ENCODE data around the gene ADAMTS7.
"Not testable (repeated sequence)": the region's sequence is repeated elsewhere in the genome, so short reads cannot be mapped to it uniquely, and the experiment has no call there.

Gene ADAMTS7

DNA sequence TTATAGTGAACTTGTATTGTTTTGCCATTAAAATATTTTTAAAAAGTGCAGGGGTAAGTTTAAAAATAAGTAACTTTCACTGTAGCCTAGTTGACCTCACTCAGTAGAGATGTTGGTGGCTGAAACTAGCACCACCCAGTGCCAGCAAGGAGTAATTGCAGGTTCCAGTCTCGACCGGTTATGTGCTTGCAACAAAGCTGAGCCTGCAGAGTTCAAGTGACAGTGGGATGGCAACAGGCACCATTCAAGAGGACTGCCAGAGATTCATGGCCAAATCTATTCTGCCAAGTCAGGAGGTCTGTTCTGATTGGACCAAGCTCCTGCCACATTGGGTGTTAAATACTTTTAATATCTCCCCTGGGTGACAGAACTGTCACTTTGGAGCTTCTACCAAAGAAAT is 2.7 kb downstream of the ADAMTS7 start:
- no peak overlapping the region for H3K27ac ChIP-seq
- peaks cover 0 to 29% (median 15%) of the 10 kb centered on the region in 11 experiments; a peak in 12 of 22 replicates for H4K20me1 ChIP-seq
- no peak overlapping the region for H3K4me3 ChIP-seq
- peaks cover 0 to 18% (median 0%) of the 10 kb centered on the region in 11 experiments; a peak in 7 of 22 replicates for H3K27me3 ChIP-seq
- TF ChIP-seq Cebpa-rat (IDR thresholded peaks at IDR 0.05): no peak
- no peaks in the 10 kb centered on the region for H3K9me3 ChIP-seq (replicated peaks in 1 of 11)
- peaks cover 0 to 20% (median 6%) of the 10 kb centered on the region in 11 experiments; a peak in 8 of 22 replicates for H3K36me3 ChIP-seq
- H3K9ac ChIP-seq: no peak overlapping the region
- H3K4me1 ChIP-seq: peaks cover 7 to 44% (median 26%) of the 10 kb centered on the region in 10 experiments; a peak in 19 of 20 replicates
- H3K4me2 ChIP-seq: peak overlapping the region in 6 of 11 experiments; percentile 86 to 96 (median 94); a peak in 8 of 22 replicates

DNA sequence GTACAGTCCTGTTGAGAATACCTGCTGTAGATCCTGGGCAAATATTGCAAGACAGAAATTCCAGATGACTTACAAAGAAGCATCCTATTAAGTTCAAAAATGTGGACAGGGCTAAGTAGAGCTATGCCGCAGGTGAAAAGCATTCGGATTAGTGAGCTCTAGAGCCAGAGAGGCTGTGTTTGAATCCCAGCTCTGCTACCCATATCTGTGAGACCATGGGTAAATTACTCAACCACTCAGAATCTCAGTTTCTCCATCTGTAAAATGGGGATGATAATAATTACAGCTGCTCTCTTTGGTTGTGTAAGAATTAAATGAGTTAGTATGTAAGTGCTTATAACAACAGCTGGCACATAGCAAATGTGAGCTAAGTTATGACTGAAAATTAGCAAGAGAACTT is 3.9 kb downstream of the ADAMTS7 start:
- Histone ChIP-seq H3K27ac (no peak overlapping the region), H3K4me1 (peaks cover 7 to 39% (median 23%) of the 10 kb centered on the region in 10 experiments; a peak in 19 of 20 replicates), H3K4me2 (no peak overlapping the region), H4K20me1 (peaks cover 0 to 29% (median 15%) of the 10 kb centered on the region in 11 experiments; a peak in 12 of 22 replicates), H3K9ac (no peak overlapping the region), H3K27me3 (peaks cover 0 to 18% (median 0%) of the 10 kb centered on the region in 11 experiments; a peak in 7 of 22 replicates), H3K36me3 (peaks cover 0 to 32% (median 16%) of the 10 kb centered on the region in 11 experiments; a peak in 11 of 22 replicates), H3K9me3 (replicated peaks in 1 of 11) (no peaks in the 10 kb centered on the region), H3K4me3 (no peak overlapping the region)
- no peak for TF ChIP-seq Cebpa-rat (IDR thresholded peaks at IDR 0.05)

DNA sequence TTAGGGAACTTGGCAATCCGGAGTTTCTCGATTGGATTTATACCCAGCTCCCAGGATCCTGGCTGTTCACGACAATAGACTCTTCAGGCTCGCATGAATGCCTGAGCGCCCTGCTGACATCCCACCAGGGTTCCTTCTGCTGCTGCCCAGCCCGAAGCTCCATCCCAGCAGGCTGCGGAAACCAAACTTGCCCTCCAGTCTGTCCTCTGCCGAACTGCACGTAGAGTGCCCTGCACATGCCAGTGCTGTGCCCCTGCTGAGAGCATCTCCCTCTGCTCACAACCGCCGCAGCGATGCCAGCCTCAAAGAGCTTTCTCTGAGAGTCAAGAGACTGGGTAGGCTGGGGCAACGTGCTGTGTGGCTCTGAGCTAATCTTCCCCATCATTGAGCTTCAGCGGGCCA is 6.9 kb downstream of the ADAMTS7 start:
- Histone ChIP-seq H3K4me2 (no peak overlapping the region; a peak in 1 of 22 replicates), H3K9me3 (replicated peaks in 1 of 11) (no peaks in the 10 kb centered on the region), H3K27me3 (peaks cover 0 to 2% (median 0%) of the 10 kb centered on the region in 11 experiments; a peak in 2 of 22 replicates), H3K36me3 (peaks cover 0 to 49% (median 29%) of the 10 kb centered on the region in 11 experiments; a peak in 13 of 22 replicates), H3K9ac (no peak overlapping the region), H3K4me3 (no peak overlapping the region), H3K27ac (no peak overlapping the region), H4K20me1 (peaks cover 0 to 27% (median 8%) of the 10 kb centered on the region in 11 experiments; a peak in 11 of 22 replicates), H3K4me1 (peaks cover 0 to 20% (median 5%) of the 10 kb centered on the region in 10 experiments; a peak in 15 of 20 replicates)
- no peak for TF ChIP-seq Cebpa-rat (IDR thresholded peaks at IDR 0.05)

DNA sequence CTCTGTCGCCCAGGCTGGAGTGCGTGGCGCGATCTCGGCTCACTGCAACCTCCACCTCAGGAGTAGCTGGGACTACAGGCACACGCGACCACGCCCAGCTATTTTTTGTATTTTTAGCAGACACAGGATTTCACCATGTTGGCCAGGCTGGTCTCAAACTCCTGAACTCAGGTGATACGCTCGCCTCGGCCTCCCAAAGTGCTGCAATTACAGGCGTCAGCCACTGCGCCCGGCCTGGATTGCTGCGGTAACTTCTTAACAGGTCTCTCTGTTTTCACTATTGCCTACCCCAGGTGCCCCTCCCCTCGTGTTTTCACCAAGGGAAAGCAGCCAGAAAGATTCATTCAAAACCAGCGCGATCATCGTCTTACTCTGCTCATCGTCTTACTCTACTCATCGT is 10.5 kb downstream of the ADAMTS7 start:
- no peaks in the 10 kb centered on the region for H3K9me3 ChIP-seq (replicated peaks in 1 of 11)
- no peaks in the 10 kb centered on the region for H3K27me3 ChIP-seq
- no peak overlapping the region for H3K9ac ChIP-seq
- H4K20me1 ChIP-seq: peaks cover 0 to 19% (median 0%) of the 10 kb centered on the region in 11 experiments; a peak in 4 of 22 replicates
- no peak overlapping the region for H3K4me2 ChIP-seq
- no peak overlapping the region for H3K27ac ChIP-seq
- H3K4me3 ChIP-seq: no peak overlapping the region
- no peak for TF ChIP-seq Cebpa-rat (IDR thresholded peaks at IDR 0.05)
- H3K4me1 ChIP-seq: peaks cover 0 to 8% (median 0%) of the 10 kb centered on the region in 10 experiments; a peak in 5 of 20 replicates
- peaks cover 0 to 73% (median 49%) of the 10 kb centered on the region in 11 experiments; a peak in 17 of 22 replicates for H3K36me3 ChIP-seq

DNA sequence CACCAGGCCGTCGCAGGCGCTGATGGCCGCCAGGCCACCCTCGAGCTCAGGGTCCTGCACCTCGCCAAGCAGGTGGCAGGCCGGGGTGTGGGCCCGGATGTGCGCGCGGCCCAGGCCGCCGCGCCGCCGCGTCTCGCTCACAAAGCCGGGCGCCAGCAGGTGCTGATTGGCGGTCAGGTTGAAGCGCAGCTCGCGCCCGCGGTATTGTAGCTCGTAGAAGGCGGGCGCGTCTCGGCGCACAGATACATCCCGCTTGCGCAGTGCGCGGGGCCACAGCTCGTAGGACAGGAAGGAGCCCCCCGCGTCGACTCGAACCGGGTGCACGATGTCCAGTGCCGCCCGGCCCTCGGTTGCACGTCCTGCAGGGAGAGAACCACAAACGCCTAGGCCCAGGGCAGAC is 11.1 kb downstream of the ADAMTS7 start:
- Histone ChIP-seq H3K27ac (no peak overlapping the region), H3K4me3 (no peak overlapping the region), H3K4me1 (peaks cover 0 to 8% (median 0%) of the 10 kb centered on the region in 10 experiments; a peak in 4 of 20 replicates), H3K36me3 (peaks cover 0 to 78% (median 55%) of the 10 kb centered on the region in 11 experiments; a peak in 17 of 22 replicates), H3K9me3 (replicated peaks in 1 of 11) (no peaks in the 10 kb centered on the region), H3K4me2 (no peak overlapping the region), H4K20me1 (peaks cover 0 to 19% (median 0%) of the 10 kb centered on the region in 11 experiments; a peak in 5 of 22 replicates), H3K27me3 (no peaks in the 10 kb centered on the region), H3K9ac (no peak overlapping the region)
- no peak for TF ChIP-seq Cebpa-rat (IDR thresholded peaks at IDR 0.05)

DNA sequence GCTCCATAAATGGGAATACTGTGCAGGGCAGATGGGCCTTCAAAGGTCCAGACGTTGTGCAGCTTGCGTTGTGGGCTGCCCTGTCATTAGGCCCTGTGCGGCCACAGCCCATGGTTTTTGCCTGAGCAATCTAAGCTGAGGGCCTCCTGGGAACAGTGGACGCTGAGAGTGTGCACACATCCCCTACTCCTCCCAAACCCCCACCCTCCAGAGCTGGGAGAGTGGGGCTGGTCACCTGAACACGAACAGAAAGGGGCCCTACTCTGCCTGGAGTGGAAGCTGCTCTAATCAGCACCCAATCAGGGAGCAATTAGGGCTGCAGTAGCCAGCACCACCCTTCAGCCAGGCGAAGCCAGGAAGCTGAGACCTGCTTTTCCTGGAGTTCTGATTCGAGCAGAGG is 12.2 kb downstream of the ADAMTS7 start:
- H3K9ac ChIP-seq; H3K4me1 ChIP-seq; H3K4me2 ChIP-seq; H3K4me3 ChIP-seq; H3K27me3 ChIP-seq; H3K9me3 ChIP-seq (replicated peaks in 1 of 11); H3K27ac ChIP-seq: not testable (repeated sequence)
- H3K36me3 ChIP-seq: peaks cover 0 to 80% (median 59%) of the 10 kb centered on the region in 11 experiments; a peak in 17 of 22 replicates
- peaks cover 0 to 13% (median 0%) of the 10 kb centered on the region in 11 experiments; a peak in 5 of 22 replicates for H4K20me1 ChIP-seq

DNA sequence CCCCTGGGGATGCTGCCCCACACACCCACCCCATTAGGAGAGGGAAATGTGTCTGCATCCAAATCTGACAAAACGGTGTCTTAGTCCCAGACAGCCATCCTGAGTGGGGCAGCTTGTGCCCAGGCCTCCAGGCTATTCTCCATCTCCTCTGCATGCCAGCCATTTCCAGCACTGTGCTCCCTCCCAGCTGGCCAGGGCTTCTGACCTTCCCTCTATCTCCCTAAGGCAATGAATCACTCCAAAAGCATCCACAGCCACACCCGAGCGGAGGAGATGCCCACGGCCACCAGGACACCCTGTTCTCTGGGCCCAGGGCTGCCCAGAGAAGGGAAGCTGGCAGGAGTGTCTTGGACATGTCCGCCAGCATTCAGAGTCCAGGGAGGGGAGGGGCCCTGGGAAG is 12.9 kb downstream of the ADAMTS7 start:
- H4K20me1 ChIP-seq; H3K9ac ChIP-seq; H3K9me3 ChIP-seq (replicated peaks in 1 of 11); H3K27me3 ChIP-seq; H3K4me1 ChIP-seq; H3K27ac ChIP-seq; H3K4me3 ChIP-seq; H3K4me2 ChIP-seq: not testable (repeated sequence)
- H3K36me3 ChIP-seq: peaks cover 0 to 79% (median 64%) of the 10 kb centered on the region in 11 experiments; a peak in 17 of 22 replicates

DNA sequence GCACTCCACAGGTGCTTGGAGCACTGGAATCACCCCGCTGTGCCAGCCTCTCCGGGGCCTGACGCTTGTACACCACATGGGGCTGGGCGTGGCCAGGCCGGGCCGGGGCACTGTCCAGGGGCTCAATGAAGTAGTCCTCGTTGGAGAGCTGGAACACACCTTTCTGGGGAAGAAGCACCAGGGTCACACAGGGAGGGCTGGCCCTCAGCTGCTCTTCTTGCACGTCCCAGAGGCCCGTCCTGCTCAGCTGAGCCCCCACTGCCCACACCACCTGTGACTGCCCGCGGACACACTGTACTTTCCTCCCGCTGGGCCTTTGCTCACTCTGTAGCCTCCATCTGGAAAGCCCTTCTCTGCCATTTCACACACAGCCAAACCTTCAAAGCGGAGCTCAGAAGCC is 13.3 kb downstream of the ADAMTS7 start:
- TF ChIP-seq Cebpa-rat (IDR thresholded peaks at IDR 0.05): no peak
- Histone ChIP-seq H3K4me2 (no peak overlapping the region), H3K36me3 (peaks cover 0 to 75% (median 62%) of the 10 kb centered on the region in 11 experiments; a peak in 17 of 22 replicates), H3K4me1 (no peaks in the 10 kb centered on the region), H3K4me3 (no peak overlapping the region), H3K9ac (no peak overlapping the region), H3K27ac (no peak overlapping the region), H3K9me3 (replicated peaks in 1 of 11) (no peaks in the 10 kb centered on the region), H4K20me1 (peaks cover 0 to 9% (median 0%) of the 10 kb centered on the region in 11 experiments; a peak in 4 of 22 replicates), H3K27me3 (no peaks in the 10 kb centered on the region)

DNA sequence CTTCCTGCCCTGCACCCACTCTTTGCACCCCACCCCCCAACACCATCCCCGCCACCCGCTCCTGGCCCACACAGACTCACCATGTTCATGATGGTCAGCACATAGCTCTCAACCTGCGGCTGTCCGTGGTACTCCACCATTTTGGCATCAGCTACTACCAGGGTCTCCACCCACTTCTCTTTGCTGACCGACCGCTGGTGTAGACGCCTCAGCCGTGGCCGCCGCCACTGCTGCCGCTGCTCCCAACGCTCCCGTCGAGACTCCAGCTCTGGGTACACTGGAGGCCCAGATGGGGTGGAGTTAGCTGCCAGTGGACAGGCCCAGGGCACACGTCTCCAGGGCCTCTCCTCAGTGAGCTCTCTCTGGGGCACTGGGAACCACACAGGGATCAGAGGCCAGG is 14.8 kb downstream of the ADAMTS7 start:
- H3K4me3 ChIP-seq: no peak overlapping the region
- H4K20me1 ChIP-seq: peaks cover 0 to 9% (median 0%) of the 10 kb centered on the region in 11 experiments; a peak in 3 of 22 replicates
- TF ChIP-seq Cebpa-rat (IDR thresholded peaks at IDR 0.05): no peak
- H3K4me2 ChIP-seq: no peak overlapping the region
- peaks cover 0 to 80% (median 64%) of the 10 kb centered on the region in 11 experiments; a peak in 17 of 22 replicates for H3K36me3 ChIP-seq
- no peaks in the 10 kb centered on the region for H3K9me3 ChIP-seq (replicated peaks in 1 of 11)
- H3K9ac ChIP-seq: no peak overlapping the region
- H3K4me1 ChIP-seq: no peaks in the 10 kb centered on the region
- H3K27ac ChIP-seq: no peak overlapping the region
- no peaks in the 10 kb centered on the region for H3K27me3 ChIP-seq

DNA sequence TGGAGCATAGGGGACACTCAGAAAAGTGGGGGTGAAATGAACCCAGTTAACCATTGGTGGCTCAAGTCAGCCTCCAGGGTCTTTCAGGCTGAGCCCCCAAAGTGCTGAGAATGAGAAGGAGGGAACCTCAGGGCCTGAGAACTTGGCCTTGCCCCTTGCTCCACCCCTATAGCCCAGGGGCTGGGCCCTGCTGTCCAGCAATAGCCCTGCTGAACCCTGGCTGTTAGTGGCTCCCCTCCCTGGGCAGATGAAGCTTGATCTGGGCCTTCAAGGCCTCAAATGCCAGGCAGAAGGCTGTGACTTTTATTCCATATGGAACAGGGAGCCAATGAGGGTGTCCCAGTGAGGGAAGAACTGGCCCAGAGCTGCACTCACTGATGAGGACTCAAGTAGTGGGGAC is 16.2 kb downstream of the ADAMTS7 start:
- Histone ChIP-seq H3K27ac (no peak overlapping the region), H3K9ac (no peak overlapping the region), H3K4me3 (no peak overlapping the region), H3K27me3 (no peaks in the 10 kb centered on the region), H3K4me2 (no peak overlapping the region), H3K9me3 (replicated peaks in 1 of 11) (no peaks in the 10 kb centered on the region), H4K20me1 (peaks cover 0 to 5% (median 0%) of the 10 kb centered on the region in 11 experiments; a peak in 3 of 22 replicates), H3K36me3 (peaks cover 0 to 80% (median 62%) of the 10 kb centered on the region in 11 experiments; a peak in 17 of 22 replicates), H3K4me1 (no peaks in the 10 kb centered on the region)
- TF ChIP-seq Cebpa-rat (IDR thresholded peaks at IDR 0.05): no peak

DNA sequence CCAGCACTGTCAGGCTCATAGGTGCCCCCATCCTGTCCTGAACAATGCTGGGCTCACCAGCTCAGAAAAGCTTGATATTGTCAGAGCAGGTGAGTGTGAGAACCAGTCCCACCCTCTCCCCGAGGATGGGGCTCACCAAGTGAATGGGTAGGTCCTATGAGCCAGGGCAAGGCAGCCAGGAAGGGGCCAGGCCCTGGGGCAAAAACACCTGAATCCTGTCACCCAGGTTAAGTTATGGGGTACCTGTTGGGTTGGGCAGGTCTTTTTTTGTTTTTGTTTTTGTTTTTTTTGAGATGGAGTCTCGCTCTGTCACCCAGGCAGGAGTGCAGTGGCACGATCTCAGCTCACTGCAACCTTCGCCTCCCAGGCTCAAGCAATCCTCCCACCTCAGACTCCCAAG is 16.8 kb downstream of the ADAMTS7 start:
- peaks cover 0 to 85% (median 68%) of the 10 kb centered on the region in 11 experiments; a peak in 18 of 22 replicates for H3K36me3 ChIP-seq
- H3K4me3 ChIP-seq; H3K4me2 ChIP-seq; H3K9me3 ChIP-seq (replicated peaks in 1 of 11); H3K27ac ChIP-seq; H3K9ac ChIP-seq; H3K27me3 ChIP-seq; H3K4me1 ChIP-seq: not testable (repeated sequence)
- peaks cover 0 to 10% (median 0%) of the 10 kb centered on the region in 11 experiments; a peak in 3 of 22 replicates for H4K20me1 ChIP-seq

Measured in BLaER1 treated with 17β-estradiol and CSF1 and Interleukin-3, amounts not matched to agents 10 nM and 100 nM (cell line).